DMS153 (cell line): ENCODE measurements around the gene DCP2.

Experiments
- DNase-seq: peaks from one replicate; lab custom pipeline; 2025; lab: John Stamatoyannopoulos, UW

DCP2 gene

DNA sequence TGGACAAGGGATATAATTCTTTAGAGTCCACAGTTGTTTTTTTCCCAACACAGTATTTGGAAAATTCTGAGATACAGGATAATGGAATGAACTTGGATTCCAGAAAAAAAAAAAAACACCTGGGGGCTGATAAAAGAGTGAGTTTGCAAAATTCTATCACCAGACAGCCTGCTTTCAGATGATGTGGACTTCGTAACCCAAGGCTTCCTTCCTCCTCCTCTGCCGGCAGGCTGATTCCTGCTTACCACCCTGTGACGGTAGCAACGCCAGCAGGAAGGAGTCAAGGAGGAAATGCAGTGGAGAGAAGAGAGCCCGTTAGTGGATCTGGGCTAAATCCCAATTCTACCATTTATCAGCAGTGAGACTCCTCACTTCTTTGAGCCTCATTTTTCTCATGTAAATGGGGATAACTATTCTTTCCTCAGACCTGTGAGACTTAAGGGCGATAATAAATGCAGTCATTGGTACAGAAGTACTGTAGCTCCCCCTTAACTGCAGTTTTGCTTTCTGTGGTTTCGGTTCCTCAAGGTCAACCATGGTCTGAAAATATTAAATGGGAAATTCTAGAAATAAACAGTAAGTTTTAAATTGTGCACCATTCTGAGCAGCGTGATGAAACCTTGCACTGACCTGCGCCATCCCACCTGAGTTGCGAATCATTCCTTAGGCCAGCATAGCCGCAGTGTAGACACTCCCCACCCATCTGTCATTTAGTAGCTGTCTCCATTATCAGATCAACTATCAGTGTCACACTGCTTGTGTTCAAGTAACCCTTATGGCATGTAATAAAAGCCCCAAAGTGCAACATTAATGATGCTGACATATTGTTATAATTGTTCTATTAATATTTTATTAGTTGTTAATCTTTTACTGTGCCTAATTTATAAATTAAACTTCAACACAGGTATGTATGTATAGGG is 71.4 kb downstream of the DCP2 start:
- DNase-seq: no peak

DNA sequence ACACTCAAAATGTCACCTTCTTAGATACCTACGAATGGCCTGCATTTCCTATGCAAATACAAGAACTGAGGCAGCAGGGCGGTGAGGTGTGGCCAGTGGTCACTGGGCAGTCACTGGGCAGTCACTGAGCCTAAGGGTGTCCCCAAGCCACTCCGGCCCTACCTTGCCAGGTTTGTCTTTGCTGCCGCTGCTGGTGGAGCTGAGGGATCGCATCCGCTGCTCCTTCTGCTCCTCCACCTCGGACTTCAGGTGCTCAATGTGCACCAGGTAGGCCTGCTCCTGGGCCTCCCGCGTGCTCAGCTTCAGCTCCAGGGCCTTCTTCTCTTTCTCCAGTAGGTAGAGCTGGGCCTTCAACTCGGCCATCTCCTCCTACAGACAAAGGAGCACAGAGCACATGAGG is 72.3 kb downstream of the DCP2 start:
- no peak for DNase-seq

DNA sequence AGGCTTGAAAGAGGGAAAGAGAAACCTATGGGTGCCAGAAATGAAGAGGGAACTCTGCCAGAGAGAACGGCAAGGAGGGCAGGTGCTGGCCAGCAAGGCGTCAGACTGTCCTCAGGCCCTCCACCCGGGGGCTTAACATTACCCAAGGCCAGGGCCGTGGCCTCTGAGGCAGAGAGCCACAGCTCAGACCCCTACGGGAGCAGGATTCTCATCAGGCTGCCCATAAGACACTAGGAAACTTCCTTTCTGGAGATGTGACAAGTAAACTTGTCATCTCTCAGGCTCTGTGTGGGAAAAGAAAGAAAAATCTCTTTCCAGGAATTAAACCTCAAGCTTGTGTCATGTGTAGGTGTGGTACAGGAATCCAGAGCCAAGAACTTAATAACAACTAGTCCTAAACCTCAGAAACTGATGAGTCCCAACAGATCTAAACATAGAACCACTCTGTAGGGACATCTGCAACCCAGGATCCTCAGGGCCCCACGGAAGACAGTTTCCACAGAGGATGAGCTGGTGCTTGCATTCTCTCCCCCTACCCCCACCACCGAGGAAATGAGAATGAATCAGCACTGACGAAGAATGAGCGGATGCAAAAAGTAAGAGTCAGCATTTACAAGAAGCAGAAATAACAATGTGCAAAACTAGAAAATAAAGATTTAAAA is 74.3 kb downstream of the DCP2 start:
- no peak for DNase-seq

DNA sequence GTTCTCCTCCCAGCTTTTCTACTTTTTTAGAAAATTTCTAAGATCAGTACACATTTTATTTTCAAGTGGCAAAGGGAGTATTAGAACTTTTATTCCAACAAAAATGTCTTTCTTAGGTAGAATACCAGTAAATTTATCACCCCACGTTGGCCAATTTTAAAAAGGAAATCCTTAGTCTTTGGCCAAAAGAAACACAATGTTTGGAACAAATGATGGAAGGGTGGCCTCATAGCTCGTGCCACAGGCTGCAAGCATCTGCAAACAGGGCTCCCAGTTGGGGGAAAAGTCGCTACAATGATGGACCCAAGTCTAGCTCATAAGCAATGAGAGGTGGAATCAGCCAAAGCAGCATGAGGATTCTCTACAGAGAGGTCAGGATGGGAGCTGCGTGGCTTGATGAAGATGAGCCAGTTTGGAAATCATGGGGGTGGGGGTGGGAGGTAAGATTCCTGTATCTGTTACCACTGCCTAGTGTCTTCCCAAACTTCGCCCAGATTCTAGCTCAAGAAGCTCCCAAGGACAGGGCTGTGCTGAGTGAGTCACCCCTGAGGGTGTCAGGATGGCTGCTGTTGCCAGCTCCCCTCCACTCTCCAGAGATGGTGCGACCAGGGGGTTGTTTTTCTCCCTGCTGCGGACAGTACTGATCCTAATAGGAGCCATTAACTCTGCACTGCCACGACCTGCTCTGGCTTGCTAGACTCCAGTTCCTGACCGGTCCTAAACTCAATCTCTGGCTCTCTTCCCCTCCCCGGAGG is 75.6 kb downstream of the DCP2 start:
- DNase-seq: no peak

DNA sequence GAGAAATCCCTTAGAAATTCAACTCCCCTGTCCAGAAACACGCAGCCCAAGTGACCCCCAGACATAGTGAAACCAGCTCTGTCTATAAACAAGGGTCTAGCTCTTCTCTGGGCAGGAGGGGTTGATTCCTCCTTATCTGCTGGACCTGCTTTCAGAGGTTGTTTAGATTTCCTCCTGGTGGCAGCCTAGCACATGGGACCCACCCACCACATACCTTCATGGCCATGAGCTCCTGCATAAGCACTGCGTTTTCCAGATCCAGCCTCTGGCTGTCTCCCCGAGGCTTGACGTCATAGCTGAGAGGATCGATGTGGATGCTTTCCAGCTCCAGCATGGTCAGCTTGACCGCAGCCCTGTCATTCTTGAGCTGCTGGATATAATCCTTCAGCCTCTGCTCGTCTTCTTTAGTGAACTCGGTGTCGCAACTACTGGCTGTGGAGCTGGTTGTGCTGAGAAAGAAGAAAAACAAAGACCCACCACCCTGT is 77.0 kb downstream of the DCP2 start:
- no peak for DNase-seq

DNA sequence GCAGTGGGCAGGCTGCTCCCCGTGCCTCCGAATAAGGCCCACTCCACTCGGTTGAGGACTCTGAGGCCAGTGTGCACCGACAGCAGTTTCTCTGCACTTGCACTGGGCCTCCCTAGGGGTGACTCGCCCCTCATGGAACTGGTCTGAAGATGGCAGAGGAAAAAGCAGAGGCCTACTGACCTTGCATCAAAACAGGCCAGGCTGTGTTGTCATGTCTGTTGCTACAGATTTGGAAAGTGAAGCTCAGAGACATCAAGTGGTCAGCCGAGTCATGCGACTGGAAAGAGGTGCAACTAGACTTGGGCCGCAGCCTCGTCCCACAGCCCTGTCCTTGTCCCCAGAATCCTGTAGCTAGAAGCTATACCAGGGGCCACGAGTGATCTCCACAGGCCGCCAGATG is 78.3 kb downstream of the DCP2 start:
- no peak for DNase-seq

DNA sequence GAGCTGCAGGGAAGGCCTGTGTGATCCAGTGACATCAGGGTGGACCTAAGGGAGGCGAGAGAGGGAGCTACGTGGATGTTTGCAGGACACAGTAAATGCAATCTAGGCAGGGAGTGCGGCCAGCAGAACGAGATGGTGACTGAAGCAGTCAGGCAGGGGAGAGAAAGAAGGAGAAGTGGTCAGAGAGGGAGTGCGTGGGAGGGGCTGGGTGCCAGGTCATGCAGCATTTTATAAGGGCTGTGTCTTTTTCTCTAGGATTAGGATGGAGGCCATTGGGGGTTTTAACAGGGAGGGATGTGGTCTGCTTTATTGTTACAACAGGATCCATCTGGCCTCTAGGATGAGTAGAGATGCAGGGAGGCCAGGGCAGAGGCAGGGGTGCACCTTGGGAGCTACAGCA is 80.4 kb downstream of the DCP2 start:
- DNase-seq: no peak

DNA sequence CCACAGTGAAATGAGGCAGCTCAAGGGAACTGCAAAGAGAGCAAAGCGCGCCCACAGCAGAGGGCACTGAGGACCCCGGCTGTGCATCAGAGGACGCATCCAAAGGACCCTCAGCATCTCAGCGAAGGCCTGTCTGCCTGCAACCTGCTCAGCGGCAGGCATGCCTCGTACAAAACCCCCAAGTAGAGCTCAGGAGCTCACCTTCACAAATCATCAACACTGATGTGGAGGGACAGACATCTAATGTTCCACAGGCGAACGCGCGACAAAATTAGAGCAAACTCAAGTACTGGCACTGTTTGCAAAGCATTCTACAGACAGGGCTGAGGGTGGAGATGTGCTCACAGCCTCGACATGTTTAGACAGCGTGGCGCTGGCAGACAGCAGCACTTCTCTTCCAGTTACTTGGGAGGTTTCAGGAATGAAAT is 81.0 kb downstream of the DCP2 start:
- DNase-seq: no peak

DNA sequence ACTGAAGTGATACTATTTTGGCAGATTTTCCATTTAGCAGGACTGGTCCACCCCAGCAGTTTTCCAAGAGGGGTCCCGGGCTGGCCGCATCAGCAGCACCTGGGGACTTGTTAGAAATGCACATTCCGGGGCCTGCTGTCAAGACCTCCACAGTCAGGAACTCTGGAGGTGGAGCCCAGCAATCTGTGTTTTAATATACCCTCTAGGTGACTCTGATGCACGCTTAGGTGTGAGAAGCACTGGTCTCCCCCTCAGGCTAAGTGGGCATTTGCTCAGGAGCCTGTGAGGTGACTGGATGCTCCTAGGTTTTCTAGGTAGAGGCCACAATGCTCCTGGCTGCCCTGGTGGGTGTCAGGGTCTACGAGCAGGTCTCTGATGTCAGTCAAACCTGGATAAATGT is 81.7 kb downstream of the DCP2 start:
- DNase-seq: no peak

DNA sequence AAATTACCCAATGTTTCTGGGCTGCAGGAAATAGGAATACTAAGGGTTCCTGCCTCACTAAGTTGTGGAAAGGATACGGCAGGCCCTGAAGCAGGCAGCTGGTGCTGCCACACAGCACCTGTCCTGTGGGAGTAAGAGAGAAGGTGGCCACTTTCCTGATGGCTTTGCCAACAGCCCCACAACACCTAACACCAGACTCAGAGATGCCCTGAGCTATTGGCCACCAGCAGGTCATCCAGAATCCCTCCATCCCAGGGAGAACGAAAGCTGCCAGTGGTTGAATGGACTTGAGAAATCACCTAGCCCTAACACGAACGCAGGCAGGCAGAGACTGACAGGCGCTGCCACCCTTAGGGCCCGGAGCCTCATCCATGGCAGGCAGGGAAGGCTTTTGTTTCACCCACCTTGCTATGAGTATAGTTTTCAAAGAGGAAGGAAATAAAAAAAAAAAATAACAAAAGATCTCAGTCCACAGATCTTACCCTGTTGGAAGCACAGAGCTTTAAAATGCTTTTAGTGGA is 82.2 kb downstream of the DCP2 start:
- DNase-seq: no peak

DNA sequence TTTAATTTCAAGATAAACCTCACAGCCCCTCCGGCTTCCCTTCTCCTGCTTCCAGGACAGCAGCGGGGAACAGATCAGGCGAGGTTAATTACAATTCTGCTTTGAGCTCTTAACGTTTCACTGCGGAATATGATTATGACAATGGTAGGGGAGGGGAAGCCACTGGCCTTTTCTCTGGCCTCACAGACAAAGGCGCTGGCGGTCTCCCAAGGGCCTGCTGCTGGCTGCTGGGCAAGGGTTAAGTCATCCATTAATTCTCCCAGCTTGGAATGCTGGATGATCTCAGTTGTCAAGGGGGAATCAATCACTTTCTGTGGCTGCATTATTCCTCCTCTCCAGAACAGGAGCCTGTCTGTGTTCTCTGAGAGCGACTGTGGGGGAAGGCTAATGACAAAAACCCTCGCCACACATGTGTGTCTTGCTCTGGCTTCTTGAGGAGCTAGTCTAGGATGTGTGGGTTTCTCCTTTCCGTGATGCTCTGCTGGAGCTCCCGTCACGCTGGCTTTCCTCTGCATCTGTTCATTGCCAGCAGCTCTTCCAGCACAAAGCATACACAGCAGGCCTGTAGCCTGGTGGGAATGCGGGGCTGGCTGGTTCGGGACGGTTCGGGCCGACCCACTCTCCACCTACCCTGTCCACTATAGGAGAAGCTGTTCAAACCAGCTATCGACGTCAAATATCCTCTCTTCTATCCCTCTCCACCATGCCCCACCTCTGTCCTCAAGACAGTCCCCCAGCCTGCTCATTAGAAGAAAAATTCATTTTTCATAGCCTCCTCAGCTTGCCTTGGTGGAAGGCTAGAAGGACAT is 82.8 kb downstream of the DCP2 start:
- DNase-seq: no peak

DNA sequence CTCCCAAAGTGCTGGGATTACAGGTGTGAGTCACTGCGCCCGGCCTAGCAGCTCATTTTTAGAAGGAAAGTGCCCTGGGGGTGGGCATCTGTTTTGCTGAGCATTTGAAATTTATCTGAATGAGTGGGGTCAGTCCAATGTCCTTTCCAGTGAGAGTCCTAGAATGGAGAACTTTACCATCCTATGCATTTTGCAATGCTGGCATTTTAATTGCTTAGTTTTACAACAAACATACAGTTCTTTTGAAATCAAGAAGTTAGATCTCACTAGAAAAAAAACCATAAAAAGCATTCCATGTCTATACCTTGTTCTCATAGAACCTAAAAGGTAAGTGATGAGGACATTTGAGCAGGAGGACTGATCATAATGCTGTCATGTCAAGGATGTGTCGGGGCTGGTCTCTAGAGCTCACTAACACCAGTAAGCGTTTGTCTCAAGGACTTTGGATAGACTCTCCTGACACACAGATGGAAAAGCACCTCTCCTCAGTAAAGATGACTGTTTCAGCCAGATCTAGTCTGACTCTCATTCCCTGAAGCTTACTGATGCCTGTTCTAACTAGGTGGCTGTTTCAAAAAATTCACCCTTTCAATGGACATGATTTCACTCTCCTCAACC is 83.9 kb downstream of the DCP2 start:
- no peak for DNase-seq

DNA sequence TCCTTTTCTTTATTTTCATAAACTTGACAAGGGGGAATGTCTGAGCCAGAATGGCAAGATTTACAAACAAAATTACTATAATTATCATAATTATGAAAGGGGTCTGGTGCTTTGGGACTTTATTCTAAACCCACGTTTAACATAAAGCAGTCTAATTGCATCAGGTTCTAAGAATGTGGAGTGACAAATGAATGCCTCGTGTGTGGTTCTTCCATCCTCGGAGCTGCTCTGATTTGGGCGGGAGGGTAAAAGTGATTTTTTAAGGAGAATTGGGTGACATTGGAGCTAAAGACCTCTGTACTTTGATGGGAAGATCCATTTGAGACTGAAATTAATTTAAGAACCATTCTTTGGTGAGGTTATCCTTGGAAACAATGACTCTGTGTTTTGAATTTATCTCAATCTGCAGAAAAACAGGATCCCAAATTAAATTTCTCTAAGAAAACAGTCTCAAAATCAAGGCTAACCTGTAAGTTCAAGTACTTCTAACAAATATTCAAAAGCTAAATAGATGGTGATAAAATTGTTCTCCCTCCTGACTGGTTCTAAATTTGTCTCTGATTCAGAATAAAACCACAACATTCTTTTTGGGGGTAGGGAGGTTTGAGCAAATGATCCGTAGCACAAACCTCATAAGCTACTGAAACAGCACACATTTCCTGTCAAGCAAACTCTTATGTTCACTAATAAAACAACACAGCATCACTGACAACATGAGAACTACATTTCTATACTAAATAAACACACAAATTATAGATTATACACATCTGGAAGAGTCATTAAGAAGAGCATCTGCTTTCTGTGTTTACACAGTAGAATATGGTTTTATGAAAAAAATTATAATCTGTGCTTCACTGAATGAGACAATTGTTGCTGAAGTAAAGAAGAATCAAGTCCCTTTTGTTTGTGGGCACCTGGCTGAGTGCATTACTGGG is 85.5 kb downstream of the DCP2 start:
- DNase-seq: no peak

DNA sequence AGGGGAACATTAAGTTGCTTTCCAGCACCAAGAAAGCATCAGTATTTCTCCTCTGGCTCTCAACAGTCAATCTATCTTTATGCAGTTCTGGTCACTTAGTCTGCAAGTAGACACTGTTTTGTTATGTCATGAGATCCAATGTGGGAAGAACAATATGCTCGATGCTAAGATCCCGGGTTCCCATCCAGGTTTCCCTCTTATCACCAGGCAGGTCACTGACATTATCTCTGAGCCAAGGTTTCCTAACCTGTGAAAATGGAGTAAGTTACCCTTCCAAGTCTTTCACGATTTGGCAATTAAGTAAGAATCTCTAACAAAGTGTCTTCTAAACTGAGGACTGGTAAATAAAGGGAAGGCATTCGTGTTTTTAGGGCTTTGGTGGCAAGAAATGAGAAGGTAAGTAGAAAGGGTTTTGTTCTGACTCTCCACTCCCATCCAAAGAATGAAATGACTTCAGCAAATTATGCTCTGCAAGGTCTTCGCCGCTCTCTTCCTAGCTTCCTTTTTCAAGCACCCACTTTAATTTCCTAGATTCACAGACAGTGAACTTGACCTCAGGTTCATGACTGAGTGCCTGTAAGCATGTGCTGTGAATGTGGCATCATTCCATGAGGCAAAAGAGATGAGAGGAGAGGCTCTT is 86.4 kb downstream of the DCP2 start:
- no peak for DNase-seq

DNA sequence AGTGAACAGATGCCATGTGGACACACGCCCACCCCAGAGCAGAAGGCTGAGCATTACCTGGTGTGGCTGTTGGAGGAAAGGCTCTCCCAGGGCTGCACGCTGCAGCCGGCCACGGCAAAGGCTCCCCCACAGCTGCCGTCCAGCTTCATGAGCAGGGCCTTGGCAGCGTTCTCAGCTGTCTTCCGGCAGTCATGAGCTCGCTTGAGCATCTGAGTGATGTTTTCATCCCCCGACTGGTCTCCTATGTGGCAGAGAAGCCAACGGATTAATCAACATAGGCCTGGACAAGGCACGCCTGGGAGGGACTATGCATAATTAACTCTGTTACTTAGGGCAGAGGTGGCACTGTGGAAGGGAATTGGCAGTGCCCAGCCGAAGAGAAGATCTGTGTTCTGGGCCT is 87.3 kb downstream of the DCP2 start:
- DNase-seq: no peak

DNA sequence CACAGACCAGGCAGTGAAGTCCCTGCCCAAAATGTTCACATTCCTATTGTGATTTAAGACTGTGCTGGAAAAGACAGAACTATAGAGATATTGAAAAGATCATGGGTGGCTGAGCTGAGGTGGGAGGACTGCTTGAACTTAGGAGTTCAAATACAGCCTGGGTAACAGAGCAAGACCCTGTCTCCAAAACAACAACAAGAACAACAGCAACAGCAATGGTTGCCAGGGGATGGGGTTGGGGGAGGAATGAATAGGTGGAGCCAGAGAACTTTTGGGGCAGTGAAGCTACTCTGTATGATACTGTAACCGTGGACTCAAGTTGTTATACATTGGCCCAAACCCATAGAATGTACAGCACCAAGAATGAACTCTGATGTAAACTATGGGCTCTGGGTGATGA is 88.2 kb downstream of the DCP2 start:
- DNase-seq: no peak

DNA sequence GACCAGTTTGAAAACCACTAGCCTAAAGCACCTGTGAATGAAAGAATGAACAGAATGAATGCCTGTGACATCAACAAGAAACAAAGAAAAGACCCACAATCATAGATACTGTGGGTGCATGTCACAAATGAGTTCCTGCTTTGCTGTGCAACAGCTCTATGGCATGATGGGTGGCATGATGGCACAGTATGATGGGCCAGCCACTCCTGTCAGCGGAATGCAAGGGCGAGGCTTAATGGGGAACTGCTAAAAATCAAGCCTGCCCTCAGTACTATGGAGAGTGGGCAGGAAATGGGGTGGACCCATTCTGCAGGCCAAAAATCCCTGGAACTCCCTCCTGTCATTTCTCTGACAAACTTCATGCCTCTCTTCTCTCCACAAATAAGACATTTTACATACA is 89.0 kb downstream of the DCP2 start:
- no peak for DNase-seq

DNA sequence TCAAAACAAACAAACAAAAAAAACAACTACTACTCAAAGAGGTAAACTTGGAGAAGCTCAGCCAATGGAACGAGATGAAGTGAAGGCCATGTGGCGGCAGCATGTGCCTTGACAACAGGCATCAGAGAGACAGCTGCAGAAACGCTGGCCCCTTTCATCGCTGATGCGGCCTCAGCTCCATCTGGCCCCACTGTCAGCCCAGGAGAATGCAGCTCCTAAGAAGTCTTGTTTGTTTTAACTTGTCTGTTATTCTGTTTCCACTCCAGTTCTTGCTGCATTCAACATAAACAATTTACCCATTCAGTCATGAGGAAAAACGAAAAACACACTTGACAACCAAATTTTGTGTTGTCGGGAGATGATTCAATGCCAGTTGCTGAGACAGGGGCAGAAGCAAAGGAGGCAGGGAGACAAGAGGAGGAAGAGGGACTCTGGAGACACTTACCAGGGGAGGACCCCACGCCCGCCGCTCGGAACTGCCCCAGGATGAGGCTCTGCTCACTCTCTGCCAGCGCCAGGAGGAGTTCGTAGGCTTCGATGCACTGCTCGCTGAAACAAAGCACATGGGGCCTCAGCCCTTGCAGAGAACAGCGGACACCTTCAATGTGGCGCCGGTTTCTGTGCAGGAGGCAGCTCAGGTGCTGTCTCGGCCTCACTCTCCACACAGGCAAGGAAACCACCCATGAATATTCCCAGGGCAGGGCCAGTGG is 91.2 kb downstream of the DCP2 start:
- no peak for DNase-seq

DNA sequence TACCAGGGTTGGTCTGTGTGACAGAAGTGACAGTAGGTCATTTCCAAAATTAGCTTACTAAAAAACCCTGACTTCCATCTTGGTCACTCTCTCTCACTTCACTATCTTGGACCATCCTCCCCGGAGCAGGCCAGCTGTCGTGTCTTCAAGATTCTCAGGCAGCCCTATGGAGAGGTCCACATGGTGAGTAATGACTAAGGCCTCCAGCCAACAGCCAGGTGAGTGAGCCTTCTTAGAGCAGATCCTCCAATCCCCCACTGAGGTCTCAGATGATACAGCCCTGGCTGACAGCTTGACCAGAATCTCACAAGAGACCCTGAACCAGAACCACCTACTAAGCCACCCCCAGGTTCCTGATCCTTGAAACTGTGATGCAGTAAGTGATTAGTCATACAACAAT is 92.0 kb downstream of the DCP2 start:
- DNase-seq: no peak
